Stimulated activated CD4-positive, alpha-beta T cell treated with anti-CD3 and anti-CD28 coated beads, Interleukin-15, amount 100 ng/mL, for 1 hour (primary cell): Measurements from ENCODE around the gene CACNA1B.
"Not testable (repeated sequence)": the region's sequence is repeated elsewhere in the genome, so short reads cannot be mapped to it uniquely, and the experiment has no call there.

Source experiments
- DNase-seq, 2 donors: peaks; one replicate each; pipeline ENCODE4 v3.0.0-alpha.2; 2020; ENCODE audit warnings: low read depth in 1 of 2, low spot score in 1 of 2

Gene CACNA1B

DNA sequence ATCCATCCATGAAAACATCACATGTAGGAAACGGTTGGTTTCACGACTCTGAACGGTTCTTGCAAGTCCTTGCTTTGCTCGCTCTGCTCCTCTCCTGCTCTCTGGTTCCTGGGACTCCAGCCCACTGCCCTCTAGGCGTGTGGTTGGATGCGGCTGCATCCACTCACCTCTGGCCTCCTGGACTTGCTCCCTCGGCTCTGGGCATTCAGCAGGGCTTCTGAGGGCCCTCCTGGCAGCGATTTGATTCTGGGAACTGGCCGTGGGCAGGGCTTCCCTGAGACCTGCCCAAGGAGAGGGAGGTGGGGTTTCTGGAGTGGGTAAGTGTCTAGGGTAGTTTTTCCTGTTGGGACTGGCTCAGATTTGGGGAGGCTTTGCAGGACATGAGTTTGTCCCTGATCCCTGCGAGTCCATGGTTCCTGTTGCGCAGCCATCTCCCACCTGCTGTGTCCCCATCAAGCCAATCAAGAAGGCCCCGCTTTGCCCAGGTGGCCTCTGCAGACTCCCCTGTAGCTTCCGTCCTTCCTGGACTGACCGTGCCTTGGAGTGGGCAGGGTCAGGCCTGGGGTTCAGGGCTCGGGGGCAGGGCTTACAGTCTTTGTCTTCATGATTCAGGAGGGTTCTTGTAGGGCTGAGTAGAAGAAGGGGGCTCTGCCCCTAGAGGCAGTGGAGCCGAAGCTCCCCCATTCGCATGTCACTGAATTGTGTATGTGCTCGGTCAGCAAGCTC, 192.3 kb downstream of the CACNA1B start:
- DNase-seq: no peak

GRCh38 chr9:138070815-138071214, 193.2 kb downstream of the CACNA1B start:
- DNase-seq: no peak

- DNase-seq: no peak
These were observed 193.7 kb downstream of the CACNA1B start for GRCh38 chr9:138071292-138071691.

DNA sequence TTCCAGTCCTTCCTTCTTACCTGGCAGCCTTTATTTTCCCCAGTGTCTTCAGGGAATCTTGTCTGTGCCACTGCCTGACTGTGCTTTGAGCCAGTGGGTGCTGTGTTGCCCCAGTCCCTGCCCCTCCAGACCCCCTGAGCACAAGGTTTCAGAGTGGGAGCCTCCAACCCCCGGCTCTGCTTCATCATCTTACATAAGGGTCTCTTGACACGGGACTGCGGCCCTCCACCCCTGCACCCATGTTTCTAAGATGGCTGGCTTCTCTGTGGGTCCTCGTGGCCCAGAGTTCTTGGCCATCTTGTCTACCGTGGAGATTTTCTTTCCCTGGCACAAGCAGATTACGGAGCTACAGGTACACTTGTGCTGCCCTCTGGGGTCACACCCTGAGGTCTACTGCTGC, 194.1 kb downstream of the CACNA1B start:
- DNase-seq: no peak

DNA sequence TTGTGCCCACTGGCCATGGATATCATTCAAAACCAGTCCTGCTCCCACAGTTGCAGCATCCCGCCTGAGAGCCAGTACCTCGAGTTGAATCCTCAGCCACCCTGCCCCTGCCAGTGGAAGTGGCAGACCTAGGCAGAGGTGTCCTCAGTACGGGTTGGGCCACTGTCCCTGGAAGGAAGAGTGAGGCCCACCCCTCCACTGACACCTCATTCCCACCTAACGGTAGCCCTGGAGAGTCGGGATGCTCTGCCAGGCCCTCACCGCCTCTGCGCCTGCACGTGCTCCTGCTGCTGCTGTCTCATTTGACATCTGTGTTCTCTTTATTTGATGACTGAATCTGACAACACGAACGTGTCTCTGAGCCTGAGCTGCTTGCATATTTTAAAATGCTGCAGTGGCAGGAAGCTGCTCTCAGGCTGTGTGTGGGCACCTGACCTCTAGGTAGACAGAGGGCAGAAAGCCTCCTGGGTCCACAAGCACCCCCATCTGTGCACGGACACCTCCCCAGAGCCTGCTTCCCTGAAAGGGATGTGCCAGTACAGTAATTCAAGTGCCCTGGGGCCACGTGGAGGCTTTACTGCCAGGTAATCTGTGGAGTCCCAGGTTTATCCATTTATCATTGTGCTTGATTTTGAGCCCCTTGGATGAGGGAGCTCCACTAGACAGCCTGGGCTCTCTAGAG, 194.7 kb downstream of the CACNA1B start:
- DNase-seq: no peak

- no peak for DNase-seq
These were observed 195.3 kb downstream of the CACNA1B start for GRCh38 chr9:138072897-138073296.

GRCh38 chr9:138073408-138073807, 195.8 kb downstream of the CACNA1B start:
- no peak for DNase-seq

DNA sequence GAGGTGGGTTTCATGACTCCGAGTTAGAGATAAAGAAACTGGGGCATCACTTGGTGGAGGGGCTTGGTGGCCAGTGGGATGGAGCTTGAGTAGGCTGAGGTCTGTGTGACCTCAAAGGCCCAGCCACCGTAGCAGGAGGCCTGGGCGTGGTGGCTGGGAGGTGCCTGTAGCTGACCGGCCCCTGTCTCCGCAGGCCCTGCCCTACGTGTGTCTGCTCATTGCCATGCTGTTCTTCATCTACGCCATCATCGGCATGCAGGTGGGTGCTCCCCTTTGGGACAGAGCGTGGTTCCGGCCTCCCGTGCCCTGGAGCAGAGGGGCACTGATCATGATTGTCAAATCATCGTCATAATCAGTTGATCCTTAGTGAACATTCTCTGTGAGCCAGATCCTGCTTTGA, 196.2 kb downstream of the CACNA1B start:
- no peak for DNase-seq

DNA sequence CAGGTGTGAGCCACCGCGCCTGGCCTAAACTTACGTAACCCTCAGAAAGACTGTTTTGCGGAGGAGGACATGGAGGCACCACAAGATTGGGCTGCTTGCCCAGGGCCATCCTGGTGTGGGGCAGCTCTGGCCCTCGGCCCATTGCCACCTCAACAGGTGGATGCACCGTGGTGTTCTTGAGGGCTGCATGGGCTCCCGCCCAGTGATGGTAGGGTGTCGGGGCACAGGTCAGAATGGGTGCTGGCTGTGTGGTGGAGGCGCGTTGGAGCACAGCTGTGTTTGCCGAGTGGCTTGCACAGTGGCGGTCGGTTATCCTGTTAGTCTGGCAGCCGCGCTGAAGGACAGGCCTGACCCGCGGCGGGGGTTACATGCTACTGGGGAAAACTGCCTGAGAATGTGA, 196.9 kb downstream of the CACNA1B start:
- DNase-seq: no peak

- no peak for DNase-seq
These were observed 197.9 kb downstream of the CACNA1B start for GRCh38 chr9:138075496-138075895.

GRCh38 chr9:138075961-138076649, 198.5 kb downstream of the CACNA1B start:
- DNase-seq: no peak

GRCh38 chr9:138076650-138077009, 199.0 kb downstream of the CACNA1B start:
- DNase-seq: no peak

DNA sequence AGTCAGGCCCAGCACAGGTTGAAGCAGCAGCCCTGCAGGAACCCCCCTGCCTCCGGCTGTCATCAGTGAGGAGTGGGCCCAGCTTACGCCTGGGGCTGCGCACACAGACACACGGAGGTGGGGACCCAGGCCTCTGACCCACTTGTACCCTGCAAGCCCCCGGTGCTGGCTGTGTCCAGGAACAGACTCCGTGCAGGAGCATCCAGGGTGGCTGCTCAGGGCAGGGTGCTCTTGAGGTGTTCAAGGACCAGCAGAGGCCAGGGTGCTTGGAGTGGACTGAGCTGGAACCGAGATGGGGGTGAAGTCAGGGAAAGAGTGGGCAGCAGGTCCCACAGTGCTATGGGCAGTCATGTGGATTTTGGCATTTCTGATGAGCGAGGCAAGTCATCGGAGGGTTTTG, 199.5 kb downstream of the CACNA1B start:
- DNase-seq: no peak

DNA sequence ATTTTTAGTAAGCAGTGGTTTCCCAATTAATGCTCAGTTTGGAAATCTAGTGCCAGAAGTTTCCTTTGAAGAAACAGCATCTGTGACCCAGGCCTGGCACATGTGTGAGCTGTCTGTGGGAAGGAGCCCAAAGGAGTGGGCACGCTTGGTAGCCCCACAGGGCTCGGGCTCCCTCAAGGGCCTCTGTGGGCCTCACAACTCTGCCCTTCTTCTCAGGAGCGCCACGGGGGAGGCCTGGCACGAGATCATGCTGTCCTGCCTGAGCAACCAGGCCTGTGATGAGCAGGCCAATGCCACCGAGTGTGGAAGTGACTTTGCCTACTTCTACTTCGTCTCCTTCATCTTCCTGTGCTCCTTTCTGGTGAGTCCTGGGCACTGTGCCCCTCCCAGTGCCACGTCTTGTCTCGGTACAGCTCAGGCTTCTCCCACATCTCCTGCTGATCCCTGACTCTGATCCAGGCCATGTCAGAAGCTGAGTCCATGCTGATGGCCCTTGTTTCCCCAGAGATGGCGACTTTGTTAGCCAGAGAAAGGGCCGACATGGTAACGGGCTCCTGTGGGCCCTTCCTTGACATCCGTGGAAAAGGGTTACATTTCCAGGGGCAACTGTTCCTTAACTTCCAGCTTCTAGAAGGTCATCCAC, 200.4 kb downstream of the CACNA1B start:
- no peak for DNase-seq

- DNase-seq: no peak
These were observed 201.3 kb downstream of the CACNA1B start for GRCh38 chr9:138078846-138079245.

DNA sequence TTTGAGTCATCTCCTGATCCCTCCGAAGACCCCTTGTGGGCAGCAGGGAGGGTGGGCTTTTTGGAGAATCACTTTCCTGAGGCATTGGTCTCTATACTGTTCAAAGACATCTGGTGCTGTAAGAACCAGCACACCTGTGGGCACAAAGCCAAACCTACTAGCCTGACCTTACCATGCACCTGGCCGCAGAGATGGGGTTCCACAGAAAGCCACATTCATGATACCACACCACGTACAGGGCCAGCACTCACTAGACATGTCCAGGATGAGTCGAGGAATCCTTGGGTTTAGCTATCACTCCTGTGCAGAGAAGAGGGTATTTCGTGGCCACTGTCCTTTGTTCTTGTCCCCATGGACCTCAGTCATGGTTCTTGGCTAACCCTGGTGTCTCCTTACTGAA, 203.4 kb downstream of the CACNA1B start:
- DNase-seq: no peak

- no peak for DNase-seq
These were observed 205.5 kb downstream of the CACNA1B start for GRCh38 chr9:138082918-138083636.

DNA sequence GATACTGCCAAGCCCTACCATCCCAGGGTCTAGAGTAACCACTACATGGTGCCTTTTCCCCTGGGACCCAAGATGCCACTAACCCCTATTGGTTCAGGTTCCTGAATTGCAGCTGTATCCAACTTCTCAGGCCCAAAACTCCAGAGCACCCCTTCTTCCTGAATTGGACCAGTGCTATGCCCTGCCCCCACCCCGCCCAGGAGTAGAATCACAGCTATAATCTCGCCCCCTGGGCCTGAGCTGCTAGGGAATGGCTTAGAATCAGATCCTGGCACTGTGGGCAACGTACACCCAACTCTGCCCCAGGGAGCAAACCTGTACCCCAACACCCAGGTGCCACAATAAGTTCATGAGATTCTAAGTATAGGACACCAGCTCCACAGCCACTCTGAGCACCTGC, 206.3 kb downstream of the CACNA1B start:
- DNase-seq: no peak

GRCh38 chr9:138085568-138085967, 208.0 kb downstream of the CACNA1B start:
- DNase-seq: no peak

DNA sequence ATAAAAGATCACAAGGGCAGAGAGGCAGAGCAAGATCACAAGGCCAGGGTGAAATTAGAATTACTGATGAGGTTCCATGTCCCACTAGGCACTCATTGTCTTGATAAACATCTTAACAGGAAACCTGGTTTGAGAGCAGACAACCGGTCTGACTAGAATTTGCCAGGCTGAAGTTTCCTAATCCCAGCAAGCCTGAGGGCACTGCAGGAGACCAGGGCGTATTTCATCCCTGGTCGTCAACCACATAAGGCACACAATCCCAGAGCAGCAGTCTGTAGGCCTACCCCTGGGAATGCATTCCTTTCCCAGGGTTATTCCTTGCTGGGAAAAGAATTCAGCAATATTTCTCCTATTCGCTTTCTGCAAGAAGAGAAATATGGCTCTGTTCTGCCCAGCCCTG, 214.5 kb downstream of the CACNA1B start:
- not testable (repeated sequence) for DNase-seq

GRCh38 chr9:138094028-138094427, 216.4 kb downstream of the CACNA1B start:
- no peak for DNase-seq
